GM23248 (cell line): ENCODE measurements around the gene NTRK2.

Source experiments
- EZH2 ChIP-seq: fragments of 200-600 bp; sonication (generic); IDR thresholded peaks from 2 replicates; pipeline ENCODE4 v1.6.1; 2018; ENCODE audit warnings: antibody characterized with exemption, mild to moderate bottlenecking; ENCODE audit not compliant: insufficient read depth, poor library complexity, severe bottlenecking
- EZH2phosphoT487 ChIP-seq: fragments of 200-600 bp; sonication (generic); IDR thresholded peaks from 2 replicates; pipeline ENCODE4 v1.6.1; 2018; ENCODE audit warnings: antibody characterized with exemption, moderate library complexity, mild to moderate bottlenecking, low read depth; ENCODE audit not compliant: insufficient read depth

DNA sequence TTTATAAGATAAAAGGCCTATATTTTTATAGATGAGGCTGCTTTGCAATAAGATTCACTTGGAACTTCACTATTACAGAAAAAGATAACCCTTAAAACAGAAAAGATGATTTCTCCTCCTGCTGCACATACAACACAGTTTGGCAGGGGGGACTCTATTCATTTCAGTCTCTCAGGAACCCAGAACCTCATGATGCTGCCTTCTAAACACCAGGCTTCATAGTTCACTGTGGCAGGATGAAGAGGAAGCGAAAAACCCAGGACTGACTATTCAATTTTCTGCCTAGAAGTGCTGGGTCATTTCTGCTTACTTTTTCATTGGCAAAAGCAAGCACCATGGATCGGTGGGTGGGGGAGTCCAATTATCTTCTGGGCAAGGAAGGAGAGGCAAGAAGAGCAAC lies 179.5 kb downstream of the NTRK2 start:
- TF ChIP-seq EZH2phosphoT487 (no peak), EZH2 (no peak)
